WTC11 (cell line): Measurements from ENCODE around the gene SKOR2. TPM values are rescaled to one million over a fixed set of nuclear protein-coding genes. Genes with fewer than 3 reads are reported as not detected.

ENCODE experiments used
- ATAC-seq: fragments of 200-7000 bp; cut with Tn5 transposase; 2 replicates; pipeline ENCODE4 v1.10.0; 2021; ENCODE audit warnings: mild to moderate bottlenecking, moderate library complexity
- CTCF ChIA-PET: fragments of 300-600 bp; sonication (Branson Sonifier 250); formaldehyde crosslinking; loops from one replicate; lab custom pipeline; 2021; ENCODE audit warnings: antibody characterized with exemption; lab: Charles Lee
- POLR2A ChIA-PET: fragments of 350-600 bp; sonication (Branson Sonifier 250); formaldehyde crosslinking; loops from one replicate; lab custom pipeline; 2021; ENCODE audit warnings: antibody characterized with exemption; lab: Charles Lee
- DNase-seq: peaks from one replicate; pipeline ENCODE4 v3.0.0; 2021; ENCODE audit warnings: low spot score
- H3K27ac Mint-ChIP-seq: 2 replicates; pipeline ENCODE4 v1.8.0; 2021; ENCODE audit warnings: mixed read lengths
- H3K27me3 Mint-ChIP-seq: 2 replicates; pipeline ENCODE4 v1.8.0; 2021; ENCODE audit warnings: low read depth, mild to moderate bottlenecking, moderate library complexity, mixed read lengths
- H3K36me3 Mint-ChIP-seq: 2 replicates; pipeline ENCODE4 v1.8.0; 2021; ENCODE audit warnings: mixed read lengths
- H3K4me1 Mint-ChIP-seq: 2 replicates; pipeline ENCODE4 v1.8.0; 2022; ENCODE audit warnings: mixed read lengths
- H3K4me3 Mint-ChIP-seq: 2 replicates; pipeline ENCODE4 v1.8.0; 2021; ENCODE audit warnings: mild to moderate bottlenecking, moderate library complexity, mixed read lengths
- H3K9me3 Mint-ChIP-seq: 2 replicates; pipeline ENCODE4 v1.8.0; 2021; ENCODE audit warnings: mixed read lengths
- AFF4 ChIP-seq: sonication (generic); formaldehyde crosslinking; IDR thresholded peaks from 2 replicates; pipeline ENCODE4 v1.8.1; 2023; ENCODE audit warnings: mild to moderate bottlenecking, missing genetic modification reagents, borderline replicate concordance
- CREB1 ChIP-seq: sonication (generic); formaldehyde crosslinking; IDR thresholded peaks from 2 replicates; pipeline ENCODE4 v1.8.0; 2023; ENCODE audit warnings: mild to moderate bottlenecking, missing genetic modification reagents
- E2F5 ChIP-seq: sonication (generic); formaldehyde crosslinking; IDR thresholded peaks from 2 replicates; pipeline ENCODE4 v1.8.1; 2022; ENCODE audit warnings: mild to moderate bottlenecking, moderate library complexity, missing genetic modification reagents
- ERG ChIP-seq: fragments of 250-450 bp; sonication (Bioruptor Pico); IDR thresholded peaks from 2 replicates; pipeline ENCODE4 v1.8.0; 2021; ENCODE audit warnings: mild to moderate bottlenecking
- GABPB1 ChIP-seq: sonication (generic); formaldehyde crosslinking; IDR thresholded peaks from 2 replicates; pipeline ENCODE4 v1.8.1; 2023; ENCODE audit warnings: mild to moderate bottlenecking, missing genetic modification reagents
- HMGA2 ChIP-seq: fragments of 250-450 bp; sonication (Bioruptor Pico); IDR thresholded peaks from 2 replicates; pipeline ENCODE4 v1.4.0; 2021; ENCODE audit warnings: mild to moderate bottlenecking, moderate library complexity
- NFATC4 ChIP-seq: fragments of 250-450 bp; sonication (Bioruptor Pico); IDR thresholded peaks from 2 replicates; pipeline ENCODE4 v1.9.0; 2021; ENCODE audit warnings: mild to moderate bottlenecking
- NFE2L1 ChIP-seq: sonication (generic); formaldehyde crosslinking; IDR thresholded peaks from 2 replicates; pipeline ENCODE4 v1.8.1; 2023; ENCODE audit warnings: missing genetic modification reagents
- NFYB ChIP-seq: sonication (generic); formaldehyde crosslinking; conservative IDR thresholded peaks from 2 replicates; pipeline ENCODE4 v1.8.0; 2022; ENCODE audit warnings: low read depth, missing genetic modification reagents
- PRDM15 ChIP-seq: sonication (generic); formaldehyde crosslinking; IDR thresholded peaks from 2 replicates; pipeline ENCODE4 v1.8.0; 2022; ENCODE audit warnings: missing genetic modification reagents
- SP1 ChIP-seq: sonication (generic); formaldehyde crosslinking; conservative IDR thresholded peaks from 2 replicates; pipeline ENCODE4 v1.8.1; 2022; ENCODE audit warnings: missing genetic modification reagents
- USF1 ChIP-seq: sonication (generic); formaldehyde crosslinking; IDR thresholded peaks from 2 replicates; pipeline ENCODE4 v1.8.0; 2022; ENCODE audit warnings: mild to moderate bottlenecking, missing genetic modification reagents
- USF2 ChIP-seq: sonication (generic); formaldehyde crosslinking; IDR thresholded peaks from 2 replicates; pipeline ENCODE4 v1.8.1; 2023; ENCODE audit warnings: mild to moderate bottlenecking, missing genetic modification reagents, moderate library complexity
- ZNF138 ChIP-seq: sonication (generic); formaldehyde crosslinking; conservative IDR thresholded peaks from 2 replicates; pipeline ENCODE4 v1.8.1; 2022; ENCODE audit warnings: mild to moderate bottlenecking, moderate library complexity, missing genetic modification reagents
- ZNF281 ChIP-seq: sonication (generic); formaldehyde crosslinking; IDR thresholded peaks from 2 replicates; pipeline ENCODE4 v1.8.0; 2023; ENCODE audit warnings: mild to moderate bottlenecking, missing genetic modification reagents
- ZNF317 ChIP-seq: sonication (generic); formaldehyde crosslinking; IDR thresholded peaks from 2 replicates; pipeline ENCODE4 v1.8.1; 2023; ENCODE audit warnings: low read depth, mild to moderate bottlenecking, moderate library complexity, missing genetic modification reagents, borderline replicate concordance
- ZNF423 ChIP-seq: fragments of 250-450 bp; sonication (Bioruptor Pico); IDR thresholded peaks from 2 replicates; pipeline ENCODE4 v2.1.2; 2022; ENCODE audit warnings: mild to moderate bottlenecking, moderate library complexity
- ZNF425 ChIP-seq: fragments of 250-450 bp; sonication (Bioruptor Pico); conservative IDR thresholded peaks from 2 replicates; pipeline ENCODE4 v1.9.0; 2021; ENCODE audit warnings: mild to moderate bottlenecking
- ZSCAN18 ChIP-seq: fragments of 250-450 bp; sonication (Bioruptor Pico); IDR thresholded peaks from 2 replicates; pipeline ENCODE4 v2.1.2; 2022; ENCODE audit warnings: mild to moderate bottlenecking, moderate library complexity
- total RNA-seq: library from RNA; stranded (reverse); gene quantifications from 3 replicates; pipeline ENCODE4 v1.2.3, GENCODE V29; 2021

Gene SKOR2
- total RNA-seq, 1 experiment from 2014 or later: 1.3 TPM

GRCh38 chr18:47274961-47275360 lies 23.5 kb upstream of the SKOR2 start (continued):
- TF ChIP-seq E2F5 (CRISPR knock-in tag) (no peak), GABPB1 (CRISPR knock-in tag) (no peak), NFE2L1 (CRISPR knock-in tag) (no peak), PRDM15 (no peak)

- Mint-ChIP-seq H3K27me3 (peaks cover 74% of the 10 kb centered on the region), H3K36me3 (no peaks in the 10 kb centered on the region), H3K4me3 (no peak overlapping the region), H3K9me3 (no peaks in the 10 kb centered on the region), H3K27ac (no peak overlapping the region), H3K4me1 (peaks cover 30% of the 10 kb centered on the region)
- no peak for DNase-seq
- CTCF ChIA-PET: interaction anchor here (3.1 kb wide), 1 partner anchor 14 kb away, joined by 12 read pairs; the partner anchor contains the start of gene SKOR2
- no peak for ATAC-seq
- POLR2A ChIA-PET: no interaction called here
- TF ChIP-seq USF1 (CRISPR knock-in tag) (no peak), AFF4 (CRISPR knock-in tag) (no peak), ZNF425 (no peak), ZNF423 (CRISPR knock-in tag) (no peak), NFATC4 (CRISPR knock-in tag) (no peak), SP1 (no peak), ZNF317 (no peak), ZSCAN18 (CRISPR knock-in tag) (no peak), HMGA2 (CRISPR knock-in tag) (no peak), ZNF281 (CRISPR knock-in tag) (no peak), NFYB (no peak), CREB1 (CRISPR knock-in tag) (no peak), ERG (CRISPR knock-in tag) (no peak), USF2 (CRISPR knock-in tag) (no peak), ZNF138 (CRISPR knock-in tag) (no peak)
These were observed 13.7 kb upstream of the SKOR2 start for GRCh38 chr18:47265197-47265596.
